B cell (primary cell): ENCODE measurements around the gene SLC1A1. TPM values are rescaled to one million over a fixed set of nuclear protein-coding genes. Genes with fewer than 3 reads are reported as not detected.

Experiments
- ATAC-seq: fragments of 200-7000 bp; cut with Tn5 transposase; one replicate; pipeline ENCODE4 v1.10.0; 2021; ENCODE audit warnings: low read depth, mild to moderate bottlenecking, moderate number of reproducible peaks, moderate library complexity
- CTCF ChIA-PET: fragments of 350-600 bp; sonication (Branson Sonifier 250); formaldehyde crosslinking; loops from one replicate; lab custom pipeline; 2021; ENCODE audit warnings: antibody characterized with exemption, inconsistent platforms; lab: Charles Lee
- POLR2A ChIA-PET: fragments of 350-600 bp; sonication (Branson Sonifier 250); formaldehyde crosslinking; loops from one replicate; lab custom pipeline; 2021; ENCODE audit warnings: antibody characterized with exemption; lab: Charles Lee
- DNase-seq: peaks from one replicate; pipeline ENCODE4 v3.0.0; 2013
- H2AFZ ChIP-seq: 2 replicates; pipeline ENCODE4 v1.6.1; 2012; ENCODE audit warnings: mild to moderate bottlenecking, low read depth, low read length; ENCODE audit not compliant: insufficient read depth, poor library complexity, severe bottlenecking
- H3K27ac ChIP-seq, 2 donors: 1 replicate in 1 of 2; 2 replicates in 1 of 2; pipeline ENCODE4 v1.5.1; 2012 to 2013; ENCODE audit warnings: low read length in 2 of 2, mild to moderate bottlenecking in 2 of 2, moderate library complexity in 1 of 2
- H3K27me3 ChIP-seq, 4 experiments: fragments of 200-600 bp in 1 of 4; sonication (generic) in 1 of 4; replicated peaks in 1 of 4; 1 replicate in 2 of 4; 2 replicates in 2 of 4; pipeline versions ENCODE4 v1.6.1 to v1.7.0; 2013 to 2016; ENCODE audit warnings: low read length in 3 of 4, mild to moderate bottlenecking in 2 of 4, mixed read lengths in 1 of 4, moderate library complexity in 1 of 4; ENCODE audit not compliant: insufficient read depth in 4 of 4, control insufficient read depth in 3 of 4; ENCODE audit errors: control extremely low read depth in 1 of 4
- H3K36me3 ChIP-seq, 2 experiments: replicated peaks in 1 of 2; 1 replicate in 1 of 2; 2 replicates in 1 of 2; pipeline versions ENCODE4 v1.6.1 to v1.7.1; 2013; ENCODE audit warnings: low read length in 1 of 2; ENCODE audit not compliant: insufficient read depth in 2 of 2, control insufficient read depth in 1 of 2; ENCODE audit errors: control extremely low read depth in 1 of 2, extremely low read depth in 1 of 2
- H3K4me1 ChIP-seq, 2 donors: fragments of 200-600 bp in 1 of 2; sonication (generic) in 1 of 2; 1 replicate in 1 of 2; 2 replicates in 1 of 2; pipeline versions ENCODE4 v1.5.1 to v1.6.1; 2013 to 2017; ENCODE audit warnings: low read length in 2 of 2; ENCODE audit not compliant: control insufficient read depth in 2 of 2, insufficient read depth in 2 of 2
- H3K4me2 ChIP-seq: replicated peaks from 2 replicates; pipeline ENCODE3; 2012; ENCODE audit warnings: mild to moderate bottlenecking, low read depth, low read length; ENCODE audit not compliant: poor library complexity, severe bottlenecking
- H3K4me3 ChIP-seq, 5 experiments: fragments of 200-600 bp in 1 of 5; sonication (generic) in 1 of 5; 1 replicate in 3 of 5; 2 replicates in 2 of 5; pipeline versions ENCODE4 v1.5.1 to v1.7.0; 2011 to 2016; ENCODE audit warnings: low read length in 4 of 5, mild to moderate bottlenecking in 4 of 5, low read depth in 2 of 5, control low read depth in 1 of 5, moderate library complexity in 1 of 5; ENCODE audit not compliant: insufficient read depth in 1 of 5; ENCODE audit errors: control extremely low read depth in 1 of 5, extremely low read depth in 1 of 5
- H3K79me2 ChIP-seq: fragments of 200-600 bp; sonication (generic); one replicate; pipeline ENCODE4 v1.6.0; 2016; ENCODE audit warnings: low read length; ENCODE audit not compliant: control insufficient read depth, insufficient read depth
- H3K9ac ChIP-seq: fragments of 200-600 bp; sonication (generic); 2 replicates; pipeline ENCODE4 v1.6.1; 2017; ENCODE audit warnings: mild to moderate bottlenecking, low read length, moderate library complexity
- H3K9me3 ChIP-seq, 3 donors: one replicate each; pipeline versions ENCODE4 v1.6.1 to v1.7.1; 2013; ENCODE audit warnings: low read length in 2 of 3; ENCODE audit not compliant: control insufficient read depth in 2 of 3, insufficient read depth in 1 of 3; ENCODE audit errors: control extremely low read depth in 1 of 3
- H4K20me1 ChIP-seq: 2 replicates; pipeline ENCODE4 v1.6.0; 2012; ENCODE audit warnings: mild to moderate bottlenecking, low read length; ENCODE audit not compliant: insufficient read depth, control insufficient read depth, poor library complexity, severe bottlenecking
- H3K27ac Mint-ChIP-seq: one replicate; pipeline ENCODE4 v1.8.0; 2021; ENCODE audit warnings: mixed read lengths
- H3K27me3 Mint-ChIP-seq: one replicate; pipeline ENCODE4 v1.8.0; 2021; ENCODE audit warnings: mixed read lengths
- H3K4me1 Mint-ChIP-seq: one replicate; pipeline ENCODE4 v1.8.0; 2021; ENCODE audit warnings: mixed read lengths
- H3K4me3 Mint-ChIP-seq: one replicate; pipeline ENCODE4 v1.8.0; 2021; ENCODE audit warnings: mixed read lengths
- H3K9me3 Mint-ChIP-seq: one replicate; pipeline ENCODE4 v1.8.0; 2022; ENCODE audit warnings: mixed read lengths; ENCODE audit not compliant: insufficient read depth
- EZH2 ChIP-seq: IDR thresholded peaks from 2 replicates; pipeline ENCODE4 v1.6.1; 2012; ENCODE audit warnings: borderline replicate concordance, low read depth, mild to moderate bottlenecking, moderate library complexity, low read length; ENCODE audit not compliant: insufficient read depth, poor library complexity, severe bottlenecking
- WGBS: methylation state at CpG from one replicate; pipeline ENCODE4 v1.1.5; 2013; ENCODE audit warnings: missing lambda C conversion rate; ENCODE audit not compliant: insufficient coverage; 5-methylcytosine and 5-hydroxymethylcytosine counted together
- intact Hi-C: fragments of 100-400 bp; cut with micrococcal nuclease; formaldehyde crosslinking; loops from one replicate; pipeline ENCODE4 v1.10.0; 2022
- polyA plus RNA-seq: library from polyadenylated mRNA; depleted of rRNA; stranded (reverse); fragments of >200 nt; gene quantifications from 2 replicates; pipeline ENCODE4 v1.2.3, GENCODE V29; 2012
- total RNA-seq, 2 donors: library from RNA; stranded (reverse); fragments of 120-200 nt in 1 of 2; gene quantifications; 1 replicate in 1 of 2; 2 replicates in 1 of 2; pipeline versions ENCODE4 v1.2.3 to v1.2.4, GENCODE V29; 2013 to 2022
- TF ChIP-seq, protein P1 (sequence below): fragments of 200-600 bp; IDR thresholded peaks from one replicate; pipeline ENCODE4 v1.8.0; 2022; ENCODE audit warnings: antibody characterized with exemption, mild to moderate bottlenecking

Gene SLC1A1
- total and polyA plus RNA-seq, 2 donors (not counting 1 experiment from before 2014, with no cell fraction given), result 0.10 to 0.54 TPM

DNA sequence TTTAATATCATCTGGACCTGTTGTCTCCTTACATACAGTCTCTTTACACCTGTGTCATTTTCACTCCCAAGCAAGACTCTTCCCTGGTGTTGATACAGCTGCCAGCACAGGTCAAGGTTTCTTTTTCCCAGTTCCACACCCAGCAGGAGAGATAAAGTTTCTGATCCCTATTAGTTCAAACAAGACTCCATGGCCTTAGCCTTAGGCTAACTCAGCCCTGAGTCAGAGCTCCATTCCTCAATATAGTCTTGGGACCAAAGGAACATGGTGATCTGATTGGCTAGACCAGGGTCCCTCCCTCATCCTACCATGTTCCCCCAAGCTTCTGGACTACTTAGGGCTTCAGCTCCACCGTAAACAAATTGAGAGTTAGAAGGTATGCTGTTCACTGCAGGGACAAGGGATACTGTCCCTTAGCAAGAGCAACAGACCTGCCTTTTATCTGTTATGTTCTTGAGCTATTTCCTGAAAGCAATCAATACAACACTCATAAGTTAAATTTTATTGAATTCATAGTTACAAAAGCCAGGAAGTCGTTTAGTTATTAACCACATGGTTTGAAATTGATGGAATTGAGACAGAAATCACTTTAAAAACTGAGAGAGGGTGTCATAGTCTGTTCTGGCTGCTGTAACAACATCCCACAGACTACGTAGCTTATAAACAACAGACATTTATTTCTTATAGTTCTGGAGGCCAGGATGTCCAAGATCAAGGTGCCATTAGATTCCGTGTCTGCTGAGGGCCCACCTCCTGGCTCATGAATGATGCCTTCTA lies 20.5 kb downstream of the SLC1A1 start:
- Histone ChIP-seq H4K20me1 (no peaks in the 10 kb centered on the region), H3K4me3 (no peak overlapping the region), H3K36me3 (no peaks in the 10 kb centered on the region), H3K4me1 (no peaks in the 10 kb centered on the region), H2AFZ (no peak overlapping the region), H3K9me3 (no peaks in the 10 kb centered on the region), H3K79me2 (no peaks in the 10 kb centered on the region), H3K27me3 (no peaks in the 10 kb centered on the region), H3K9ac (no peak overlapping the region), H3K27ac (no peak overlapping the region), H3K4me2 (no peak overlapping the region)
- Mint-ChIP-seq H3K27me3 (no peaks in the 10 kb centered on the region), H3K4me1 (no peaks in the 10 kb centered on the region), H3K9me3 (no peaks in the 10 kb centered on the region), H3K27ac (no peak overlapping the region), H3K4me3 (no peak overlapping the region)
- intact Hi-C loops, result no loop called here
- TF ChIP-seq, protein P1, sequence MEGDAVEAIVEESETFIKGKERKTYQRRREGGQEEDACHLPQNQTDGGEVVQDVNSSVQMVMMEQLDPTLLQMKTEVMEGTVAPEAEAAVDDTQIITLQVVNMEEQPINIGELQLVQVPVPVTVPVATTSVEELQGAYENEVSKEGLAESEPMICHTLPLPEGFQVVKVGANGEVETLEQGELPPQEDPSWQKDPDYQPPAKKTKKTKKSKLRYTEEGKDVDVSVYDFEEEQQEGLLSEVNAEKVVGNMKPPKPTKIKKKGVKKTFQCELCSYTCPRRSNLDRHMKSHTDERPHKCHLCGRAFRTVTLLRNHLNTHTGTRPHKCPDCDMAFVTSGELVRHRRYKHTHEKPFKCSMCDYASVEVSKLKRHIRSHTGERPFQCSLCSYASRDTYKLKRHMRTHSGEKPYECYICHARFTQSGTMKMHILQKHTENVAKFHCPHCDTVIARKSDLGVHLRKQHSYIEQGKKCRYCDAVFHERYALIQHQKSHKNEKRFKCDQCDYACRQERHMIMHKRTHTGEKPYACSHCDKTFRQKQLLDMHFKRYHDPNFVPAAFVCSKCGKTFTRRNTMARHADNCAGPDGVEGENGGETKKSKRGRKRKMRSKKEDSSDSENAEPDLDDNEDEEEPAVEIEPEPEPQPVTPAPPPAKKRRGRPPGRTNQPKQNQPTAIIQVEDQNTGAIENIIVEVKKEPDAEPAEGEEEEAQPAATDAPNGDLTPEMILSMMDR, result no peak
- no peak for TF ChIP-seq EZH2
- ATAC-seq, result no peak
- ChIA-PET POLR2A (no interaction called here), CTCF (no interaction called here)
- 86% methylated on average over 2 of the region's 4 CpGs for WGBS
- no peak for DNase-seq
